Naive thymus-derived CD8-positive, alpha-beta T cell (primary cell): ENCODE results near the gene TCF25. TPM values are rescaled to one million over a fixed set of nuclear protein-coding genes. Genes with fewer than 3 reads are reported as not detected.
"Not testable (repeated sequence)": the region's sequence is repeated elsewhere in the genome, so short reads cannot be mapped to it uniquely, and the experiment has no call there.

Source experiments
- ATAC-seq, 2 donors: fragments of 150-1000 bp; cut with Tn5 transposase in 1 of 2; sonication (Bioruptor Pico), chemical (Tn5 transposase) in 1 of 2; 1 replicate in 1 of 2; 2 replicates in 1 of 2; pipeline ENCODE4 v1.10.0; 2021; ENCODE audit warnings: mild to moderate bottlenecking in 2 of 2, moderate library complexity in 2 of 2
- POLR2A ChIA-PET: fragments of 350-600 bp; sonication (Branson Sonifier 250); formaldehyde crosslinking; loops from one replicate; lab custom pipeline; 2021; ENCODE audit warnings: antibody characterized with exemption; lab: Charles Lee
- DNase-seq, 10 donors: peaks; one replicate each; pipeline versions ENCODE4 v3.0.0 to v3.0.0-alpha.2; 2020 to 2022
- H3K27ac Mint-ChIP-seq, 10 donors: one replicate each; pipeline ENCODE4 v1.8.0; 2020 to 2022; ENCODE audit warnings: mild to moderate bottlenecking in 10 of 10, mixed read lengths in 10 of 10, moderate library complexity in 4 of 10, inconsistent platforms in 1 of 10
- H3K27me3 Mint-ChIP-seq, 5 donors: one replicate each; pipeline ENCODE4 v1.8.0; 2021 to 2022; ENCODE audit warnings: mixed read lengths in 5 of 5
- H3K36me3 Mint-ChIP-seq, 3 donors: one replicate each; pipeline ENCODE4 v1.8.0; 2020 to 2022; ENCODE audit warnings: mixed read lengths in 3 of 3, mild to moderate bottlenecking in 2 of 3, inconsistent platforms in 1 of 3
- H3K4me1 Mint-ChIP-seq, 4 donors: one replicate each; pipeline ENCODE4 v1.8.0; 2021 to 2022; ENCODE audit warnings: mixed read lengths in 4 of 4
- H3K4me3 Mint-ChIP-seq, 10 donors: one replicate each; pipeline ENCODE4 v1.8.0; 2020 to 2022; ENCODE audit warnings: mild to moderate bottlenecking in 10 of 10, mixed read lengths in 10 of 10, moderate library complexity in 6 of 10, inconsistent platforms in 1 of 10
- H3K9me3 Mint-ChIP-seq, 9 donors: one replicate each; pipeline ENCODE4 v1.8.0; 2020 to 2022; ENCODE audit warnings: mixed read lengths in 9 of 9, mild to moderate bottlenecking in 3 of 9, inconsistent platforms in 1 of 9, moderate library complexity in 1 of 9
- polyA plus RNA-seq, 3 donors: library from polyadenylated mRNA; unstranded; fragments of 300-500 nt; fragmentation: Illumina TruSeq; gene quantifications; one replicate each; pipeline ENCODE4 v1.2.3, GENCODE V29; 2021
- total RNA-seq, 8 experiments: library from RNA in 2 of 8; stranded (reverse) in 2 of 8; gene quantifications; one replicate each; pipeline ENCODE4 v1.2.3 and lab custom pipeline; 2021 to 2026

TCF25 gene
- total and polyA plus RNA-seq, 5 experiments from 2014 or later = 86.8 to 294 (median 107) TPM

- POLR2A ChIA-PET, ATAC-seq, H3K4me3 Mint-ChIP-seq: not testable (repeated sequence)
Measured at GRCh38 chr16:89833664-89834363, 39.6 kb upstream of the TCF25 start.

GRCh38 chr16:89834813-89835363, 38.5 kb upstream of the TCF25 start:
- peaks cover 8 to 28% (median 13%) of the 10 kb centered on the region in 5 donors for H3K27me3 Mint-ChIP-seq
- H3K9me3 Mint-ChIP-seq = peaks cover 0 to 16% (median 0%) of the 10 kb centered on the region in 9 donors
- H3K4me1 Mint-ChIP-seq = peaks cover 0 to 28% (median 14%) of the 10 kb centered on the region in 4 donors
- POLR2A ChIA-PET, ATAC-seq, DNase-seq, H3K27ac Mint-ChIP-seq, H3K4me3 Mint-ChIP-seq, H3K36me3 Mint-ChIP-seq: not testable (repeated sequence)

More at GRCh38 chr16:89833664-89834363, 39.6 kb upstream of the TCF25 start:
- H3K27ac Mint-ChIP-seq, H3K36me3 Mint-ChIP-seq: not testable (repeated sequence)
- DNase-seq = peak in 1 of 10 donors; percentile 37
- H3K27me3 Mint-ChIP-seq = peaks cover 11 to 36% (median 16%) of the 10 kb centered on the region in 5 donors
- peaks cover 2 to 26% (median 16%) of the 10 kb centered on the region in 4 donors for H3K4me1 Mint-ChIP-seq
- H3K9me3 Mint-ChIP-seq = peaks cover 0 to 16% (median 0%) of the 10 kb centered on the region in 9 donors

GRCh38 chr16:89836484-89836883, 36.9 kb upstream of the TCF25 start:
- DNase-seq, H3K4me3 Mint-ChIP-seq, POLR2A ChIA-PET, H3K27ac Mint-ChIP-seq, ATAC-seq, H3K36me3 Mint-ChIP-seq: not testable (repeated sequence)
- Mint-ChIP-seq H3K27me3 (peaks cover 1 to 17% (median 8%) of the 10 kb centered on the region in 5 donors), H3K4me1 (peaks cover 0 to 29% (median 16%) of the 10 kb centered on the region in 4 donors), H3K9me3 (peaks cover 0 to 16% (median 0%) of the 10 kb centered on the region in 9 donors)

GRCh38 chr16:89837014-89837546, 36.3 kb upstream of the TCF25 start:
- ATAC-seq (peak in 1 of 2 donors; percentile 7), DNase-seq (no peak)
- Mint-ChIP-seq H3K27me3 (peaks cover 1 to 12% (median 4%) of the 10 kb centered on the region in 5 donors), H3K27ac (peak overlapping the region in 4 of 10 donors; percentile 73 to 81 (median 78)), H3K9me3 (peaks cover 0 to 16% (median 0%) of the 10 kb centered on the region in 9 donors), H3K36me3 (peaks cover 0 to 2% (median 0%) of the 10 kb centered on the region in 3 donors), H3K4me1 (peaks cover 0 to 29% (median 16%) of the 10 kb centered on the region in 4 donors), H3K4me3 (peak overlapping the region; percentile 54 to 86 (median 70))
- POLR2A ChIA-PET = interaction anchor here (0.9 to 1.5 kb wide), 3 partner anchors 7 to 137 kb away, joined by 3 to 4 read pairs (median 3); no protein-coding TSS in a partner anchor

GRCh38 chr16:89841275-89841674, 32.1 kb upstream of the TCF25 start:
- peak in 9 of 10 donors; percentile 28 to 79 (median 45) for DNase-seq
- Mint-ChIP-seq H3K4me3 (peak overlapping the region in 3 of 10 donors; percentile 12 to 71 (median 19)), H3K9me3 (no peaks in the 10 kb centered on the region), H3K27me3 (no peaks in the 10 kb centered on the region), H3K27ac (peak overlapping the region in 4 of 10 donors; percentile 65 to 85 (median 82)), H3K36me3 (no peaks in the 10 kb centered on the region), H3K4me1 (peaks cover 0 to 41% (median 26%) of the 10 kb centered on the region in 4 donors)
- POLR2A ChIA-PET = no interaction called here
- peak; percentile 50 to 56 for ATAC-seq

- H3K4me1 Mint-ChIP-seq = peaks cover 0 to 36% (median 24%) of the 10 kb centered on the region in 4 donors
- peak overlapping the region in 3 of 10 donors; percentile 4 to 34 (median 9) for H3K27ac Mint-ChIP-seq
- DNase-seq (no peak), ATAC-seq (no peak)
- H3K9me3 Mint-ChIP-seq = no peaks in the 10 kb centered on the region
- H3K36me3 Mint-ChIP-seq = no peaks in the 10 kb centered on the region
- no peak overlapping the region for H3K4me3 Mint-ChIP-seq
- H3K27me3 Mint-ChIP-seq = no peaks in the 10 kb centered on the region
- POLR2A ChIA-PET = interaction anchor here (0.7 to 1.0 kb wide), 3 partner anchors 17 to 147 kb away, joined by 3 read pairs; no protein-coding TSS in a partner anchor
Measured at GRCh38 chr16:89842471-89843408, 30.7 kb upstream of the TCF25 start.

- Mint-ChIP-seq H3K27me3 (no peaks in the 10 kb centered on the region), H3K9me3 (no peaks in the 10 kb centered on the region), H3K36me3 (no peaks in the 10 kb centered on the region), H3K4me3 (no peak overlapping the region), H3K4me1 (peaks cover 0 to 28% (median 17%) of the 10 kb centered on the region in 4 donors), H3K27ac (no peak overlapping the region)
- POLR2A ChIA-PET = interaction anchor here (0.6 to 0.9 kb wide), 2 partner anchors 30 to 120 kb away, joined by 3 to 6 read pairs; partner anchors contain the start of gene TCF25
- no peak for DNase-seq
- no peak for ATAC-seq
Measured at GRCh38 chr16:89843409-89844350, 29.7 kb upstream of the TCF25 start.

GRCh38 chr16:89844739-89845339, 28.6 kb upstream of the TCF25 start:
- no peak for ATAC-seq
- no peak for DNase-seq
- H3K27ac Mint-ChIP-seq = peak overlapping the region in 6 of 10 donors; percentile 43 to 76 (median 72)
- H3K4me3 Mint-ChIP-seq = peak overlapping the region in 6 of 10 donors; percentile 41 to 72 (median 60)
- no peaks in the 10 kb centered on the region for H3K27me3 Mint-ChIP-seq
- H3K9me3 Mint-ChIP-seq = no peaks in the 10 kb centered on the region
- POLR2A ChIA-PET = no interaction called here
- H3K36me3 Mint-ChIP-seq = no peaks in the 10 kb centered on the region
- peaks cover 0 to 22% (median 16%) of the 10 kb centered on the region in 4 donors for H3K4me1 Mint-ChIP-seq

- no peaks in the 10 kb centered on the region for H3K36me3 Mint-ChIP-seq
- POLR2A ChIA-PET = interaction anchor here (0.6 kb wide), 1 partner anchor 103 kb away, joined by 5 read pairs; no protein-coding TSS in a partner anchor
- no peaks in the 10 kb centered on the region for H3K9me3 Mint-ChIP-seq
- peaks cover 0 to 22% (median 16%) of the 10 kb centered on the region in 4 donors for H3K4me1 Mint-ChIP-seq
- DNase-seq (peak in 7 of 10 donors; percentile 19 to 60 (median 35)), ATAC-seq (peak; percentile 78 to 93)
- H3K4me3 Mint-ChIP-seq = peak overlapping the region; percentile 28 to 72 (median 60)
- peak overlapping the region in 9 of 10 donors; percentile 29 to 76 (median 63) for H3K27ac Mint-ChIP-seq
- no peaks in the 10 kb centered on the region for H3K27me3 Mint-ChIP-seq
Measured at GRCh38 chr16:89845417-89845816, 28.0 kb upstream of the TCF25 start.

- Mint-ChIP-seq H3K9me3 (no peaks in the 10 kb centered on the region), H3K36me3 (no peaks in the 10 kb centered on the region), H3K27me3 (no peaks in the 10 kb centered on the region), H3K4me3 (peak overlapping the region in 1 of 10 donors; percentile 51), H3K27ac (peak overlapping the region in 1 of 10 donors; percentile 32), H3K4me1 (peaks cover 0 to 17% (median 12%) of the 10 kb centered on the region in 4 donors)
- ATAC-seq (no peak), DNase-seq (no peak)
- POLR2A ChIA-PET = no interaction called here
Measured at GRCh38 chr16:89847051-89847939, 26.1 kb upstream of the TCF25 start.
